AG20443 (cell line): ENCODE data around the gene SRSF10.
"Not testable (repeated sequence)": the region's sequence is repeated elsewhere in the genome, so short reads cannot be mapped to it uniquely, and the experiment has no call there.

Experiments
- DNase-seq: peaks from one replicate; pipeline ENCODE4 v3.0.0; 2012; ENCODE audit warnings: low spot score, mixed read lengths

SRSF10 gene

GRCh38 chr1:23979881-23980727 lies at the start of gene SRSF10:
Gene SRSF10 (minus strand): TSS chr1:23980327. CDS start chr1:23980255, 72 bp downstream.
- DNase-seq: peak; percentile 99

GRCh38 chr1:24027838-24028468 lies 47.8 kb upstream of the SRSF10 start:
- peak; percentile 34 for DNase-seq

GRCh38 chr1:24022581-24023361 lies 42.6 kb upstream of the SRSF10 start:
- DNase-seq: peak; percentile 86

GRCh38 chr1:24021403-24022266 lies 41.5 kb upstream of the SRSF10 start:
- no peak for DNase-seq

- DNase-seq: peak; percentile 9
These were observed 40.3 kb upstream of the SRSF10 start for GRCh38 chr1:24020470-24020869.

GRCh38 chr1:24020025-24020424 lies 39.9 kb upstream of the SRSF10 start:
- peak; percentile 37 for DNase-seq

GRCh38 chr1:24018611-24019580 lies 38.8 kb upstream of the SRSF10 start:
- peak; percentile 94 for DNase-seq

GRCh38 chr1:24015221-24016210 lies 35.4 kb upstream of the SRSF10 start:
- peak; percentile 56 for DNase-seq

GRCh38 chr1:24012878-24013277 lies 32.8 kb upstream of the SRSF10 start:
- not testable (repeated sequence) for DNase-seq

- DNase-seq: no peak
These were observed 30.5 kb upstream of the SRSF10 start for GRCh38 chr1:24010650-24011049.

GRCh38 chr1:24009406-24009805 lies 29.3 kb upstream of the SRSF10 start:
- DNase-seq: peak; percentile 27

- peak; percentile 14 for DNase-seq
These were observed 28.6 kb upstream of the SRSF10 start for GRCh38 chr1:24008574-24009184.

- DNase-seq: no peak
These were observed 27.0 kb upstream of the SRSF10 start for GRCh38 chr1:24007079-24007478.

GRCh38 chr1:24005163-24005562 lies 25.0 kb upstream of the SRSF10 start:
- DNase-seq: no peak

GRCh38 chr1:24004132-24004531 lies 24.0 kb upstream of the SRSF10 start:
- no peak for DNase-seq

- peak; percentile 61 for DNase-seq
These were observed 23.3 kb upstream of the SRSF10 start for GRCh38 chr1:24003331-24003972.

GRCh38 chr1:24002695-24003094 lies 22.6 kb upstream of the SRSF10 start:
- no peak for DNase-seq

- DNase-seq: no peak
These were observed 19.1 kb upstream of the SRSF10 start for GRCh38 chr1:23999156-23999671.
